Measurements from ENCODE around the gene XRCC4. TPM values are rescaled to one million over a fixed set of nuclear protein-coding genes. Genes with fewer than 3 reads are reported as not detected.

The XRCC4 gene
- total RNA-seq, 1 experiment from 2014 or later, result 10.8 TPM

- TF ChIP-seq, protein P1, sequence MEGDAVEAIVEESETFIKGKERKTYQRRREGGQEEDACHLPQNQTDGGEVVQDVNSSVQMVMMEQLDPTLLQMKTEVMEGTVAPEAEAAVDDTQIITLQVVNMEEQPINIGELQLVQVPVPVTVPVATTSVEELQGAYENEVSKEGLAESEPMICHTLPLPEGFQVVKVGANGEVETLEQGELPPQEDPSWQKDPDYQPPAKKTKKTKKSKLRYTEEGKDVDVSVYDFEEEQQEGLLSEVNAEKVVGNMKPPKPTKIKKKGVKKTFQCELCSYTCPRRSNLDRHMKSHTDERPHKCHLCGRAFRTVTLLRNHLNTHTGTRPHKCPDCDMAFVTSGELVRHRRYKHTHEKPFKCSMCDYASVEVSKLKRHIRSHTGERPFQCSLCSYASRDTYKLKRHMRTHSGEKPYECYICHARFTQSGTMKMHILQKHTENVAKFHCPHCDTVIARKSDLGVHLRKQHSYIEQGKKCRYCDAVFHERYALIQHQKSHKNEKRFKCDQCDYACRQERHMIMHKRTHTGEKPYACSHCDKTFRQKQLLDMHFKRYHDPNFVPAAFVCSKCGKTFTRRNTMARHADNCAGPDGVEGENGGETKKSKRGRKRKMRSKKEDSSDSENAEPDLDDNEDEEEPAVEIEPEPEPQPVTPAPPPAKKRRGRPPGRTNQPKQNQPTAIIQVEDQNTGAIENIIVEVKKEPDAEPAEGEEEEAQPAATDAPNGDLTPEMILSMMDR (conservative IDR thresholded peaks at IDR 0.05), result no peak
- no peak overlapping the region for H3K27ac Mint-ChIP-seq
- Histone ChIP-seq H2BK15ac (ENCODE audit: low read depth, low read length) (no peak overlapping the region), H2BK12ac (ENCODE audit: insufficient read length, low read depth, low read length) (no peak overlapping the region), H3K79me2 (ENCODE audit: insufficient read depth, low read length) (no peaks in the 10 kb centered on the region), H3K23ac (ENCODE audit: insufficient read length, low read depth, low read length) (no peak overlapping the region), H2BK120ac (ENCODE audit: low read depth, low read length, poor library complexity, severe bottlenecking) (no peak overlapping the region), H3K9ac (ENCODE audit: extremely low read depth, insufficient read length, low read length) (no peak overlapping the region), H4K91ac (ENCODE audit: insufficient read length, low read depth, low read length) (no peak overlapping the region), H2AFZ (ENCODE audit: low read length) (no peak overlapping the region), H3K4me2 (ENCODE audit: insufficient read depth, insufficient read length, low read length) (no peak overlapping the region), H3T11ph (ENCODE audit: low read length) (no peak overlapping the region), H3K18ac (ENCODE audit: insufficient read length, low read depth, low read length) (no peak overlapping the region), H2BK5ac (ENCODE audit: insufficient read length, low read length) (no peak overlapping the region), H3K9me3 (ENCODE audit: control insufficient read depth, low read depth, low read length) (no peaks in the 10 kb centered on the region), H2BK20ac (ENCODE audit: low read depth, low read length, poor library complexity, severe bottlenecking) (no peak overlapping the region), H3K4ac (ENCODE audit: low read depth, low read length) (no peak overlapping the region), H3K27ac (ENCODE audit: insufficient read length, low read depth, low read length) (no peak overlapping the region), H3K4me1 (ENCODE audit: insufficient read depth, low read length) (no peaks in the 10 kb centered on the region), H4K8ac (replicated peaks; ENCODE audit: insufficient read length, low read depth, low read length) (no peak overlapping the region), H2AK5ac (ENCODE audit: insufficient read length, low read length) (no peak overlapping the region), H3K79me1 (ENCODE audit: insufficient read depth, low read depth, low read length, poor library complexity, severe bottlenecking) (no peaks in the 10 kb centered on the region), H3K23me2 (ENCODE audit: insufficient read length, low read depth, low read length, poor library complexity, severe bottlenecking) (no peaks in the 10 kb centered on the region), H4K5ac (ENCODE audit: insufficient read length, low read depth, low read length) (no peak overlapping the region), H3K14ac (ENCODE audit: insufficient read depth, low read length) (no peak overlapping the region), H3K27me3 (ENCODE audit: insufficient read depth, low read length) (no peaks in the 10 kb centered on the region), H4K20me1 (ENCODE audit: control insufficient read depth, insufficient read depth, insufficient read length) (no peaks in the 10 kb centered on the region), H3K56ac (ENCODE audit: insufficient read length, low read depth, low read length) (no peak overlapping the region)
- no peaks in the 10 kb centered on the region for H3K27me3 Mint-ChIP-seq (ENCODE audit: low read depth)
- no peaks in the 10 kb centered on the region for H3K9me3 Mint-ChIP-seq
- no peaks in the 10 kb centered on the region for H3K4me1 Mint-ChIP-seq
- no peak for DNase-seq
- no peak overlapping the region for H3K4me3 Mint-ChIP-seq
- 0 out of 7 replicates have a peak, but pooled peaks cover 0 to 4% (median 0%) of the 10 kb centered on the region in 3 experiments for H3K36me3 Mint-ChIP-seq (ENCODE audit: insufficient read depth in 1 of 3, low read depth in 3 of 3)
Observed at GRCh38 chr5:83209963-83210362, 132.6 kb downstream of the XRCC4 start.
